Glomerular visceral epithelial cell (primary cell): ENCODE results near the gene TEX48.

Experiments
- DNase-seq: peaks from one replicate; pipeline ENCODE4 v3.0.0-alpha.2; 2016; ENCODE audit errors: extremely low spot score

Gene TEX48

GRCh38 chr9:114666851-114667250 is 15.1 kb downstream of the TEX48 start:
- no peak for DNase-seq

- DNase-seq: no peak
Observed at GRCh38 chr9:114666401-114666800, 15.6 kb downstream of the TEX48 start.

GRCh38 chr9:114664181-114664580 is 17.8 kb downstream of the TEX48 start:
- no peak for DNase-seq

DNA sequence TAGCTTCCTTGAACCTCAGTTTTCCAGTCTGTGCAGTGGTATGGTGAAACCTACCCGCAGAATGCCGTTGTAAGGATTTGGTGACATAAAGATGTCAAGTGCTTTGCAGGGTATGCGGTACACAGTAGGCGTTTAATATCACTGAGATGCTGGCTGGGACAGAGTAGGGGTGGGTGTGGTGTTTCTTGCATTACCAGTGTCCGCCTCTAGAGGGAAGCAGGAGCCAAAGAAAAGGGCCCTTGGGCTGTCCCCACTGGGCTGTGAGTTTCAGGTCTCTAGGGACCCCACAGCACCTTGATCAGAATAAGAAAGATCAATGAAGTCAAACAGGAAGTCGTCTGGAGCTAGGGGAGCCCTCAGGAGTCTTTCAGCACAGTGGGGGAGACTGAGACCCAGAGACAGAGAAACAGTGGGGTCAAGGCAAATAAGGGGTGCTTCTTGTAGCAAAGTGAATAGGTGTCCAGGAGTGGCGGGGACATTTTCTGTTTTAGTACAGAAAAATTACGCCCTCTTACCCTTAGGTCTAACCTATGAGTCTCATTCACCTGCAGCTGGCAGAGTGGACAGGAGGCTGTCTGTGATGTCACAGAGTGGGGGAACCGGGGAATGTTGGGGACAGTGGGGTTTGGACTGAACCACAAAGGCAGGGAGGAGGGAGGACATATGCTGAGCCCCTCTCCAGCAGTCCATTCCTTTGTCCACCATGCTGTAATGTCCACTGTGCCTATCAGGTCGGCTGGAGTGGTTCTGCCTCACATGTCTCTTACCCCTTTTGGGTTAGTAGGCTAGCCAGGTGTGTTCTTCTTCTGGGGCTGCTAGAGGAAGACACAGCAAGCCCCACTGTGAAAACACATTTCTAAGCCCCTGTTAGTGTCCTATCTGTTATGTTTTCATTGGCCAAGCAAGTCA is 19.7 kb downstream of the TEX48 start:
- peak; percentile 47 for DNase-seq

GRCh38 chr9:114657705-114658104 is 24.3 kb downstream of the TEX48 start, which contains the start of gene TEX53:
Gene TEX53, minus strand, starts transcription at chr9:114657805. Its CDS starts 31 bp downstream, at chr9:114657774.
- no peak for DNase-seq

- DNase-seq: no peak
Observed at GRCh38 chr9:114656301-114656700, 25.7 kb downstream of the TEX48 start.

- DNase-seq: peak; percentile 12
Observed at GRCh38 chr9:114655689-114656088, 26.3 kb downstream of the TEX48 start.

DNA sequence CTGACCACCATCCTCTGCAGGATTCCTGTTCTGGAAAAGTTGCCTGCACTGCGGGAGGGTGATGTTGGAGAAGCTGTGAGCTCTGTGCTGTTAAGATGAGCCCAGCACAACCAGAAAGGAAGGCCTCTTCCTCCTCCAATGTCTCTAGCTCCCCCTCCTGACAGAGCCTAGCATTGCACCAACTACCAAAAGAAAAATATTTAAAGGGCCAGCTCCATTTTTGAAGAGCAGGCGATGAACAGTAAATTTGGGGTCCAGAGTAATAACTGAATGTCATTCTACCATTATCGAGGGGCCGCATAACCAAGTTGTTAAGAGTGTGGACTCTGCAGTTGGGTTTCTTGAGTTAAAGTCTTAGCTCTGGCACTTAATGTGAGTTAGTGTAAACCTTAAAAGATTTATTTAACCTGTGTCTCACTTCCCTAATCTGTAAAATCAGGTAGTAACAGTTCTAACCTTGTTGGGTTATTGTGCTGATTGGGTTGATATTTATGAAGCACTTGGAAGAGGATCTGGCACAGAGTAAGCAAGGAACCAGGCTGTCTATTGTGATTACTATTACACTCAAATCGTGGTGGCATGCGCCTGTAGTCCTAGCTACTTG is 28.3 kb downstream of the TEX48 start:
- peak; percentile 80 for DNase-seq

- no peak for DNase-seq
Observed at GRCh38 chr9:114652776-114653555, 29.0 kb downstream of the TEX48 start.

GRCh38 chr9:114643896-114644295 is 38.1 kb downstream of the TEX48 start:
- DNase-seq: no peak

DNA sequence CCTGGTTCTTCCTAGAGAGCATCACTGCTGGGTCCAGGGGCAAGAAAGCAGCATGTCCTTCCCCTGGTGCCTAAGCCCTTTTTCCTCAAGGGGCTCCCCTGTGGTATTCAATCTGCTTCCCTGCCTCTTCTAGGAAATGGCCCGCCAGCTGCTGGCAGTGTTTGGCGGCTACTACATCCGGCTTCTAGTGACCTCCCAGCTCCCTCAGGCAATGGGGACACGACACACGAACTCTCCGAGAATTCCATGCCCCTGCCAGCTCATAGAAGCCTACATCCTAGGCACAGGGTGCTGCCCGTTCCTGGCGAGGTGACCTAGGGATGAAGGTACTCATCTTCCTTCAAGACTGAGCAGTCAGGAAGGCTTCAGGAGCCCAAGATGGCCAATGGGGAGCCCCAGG is 39.0 kb downstream of the TEX48 start:
- no peak for DNase-seq

GRCh38 chr9:114641967-114642366 is 40.0 kb downstream of the TEX48 start:
- DNase-seq: no peak

DNA sequence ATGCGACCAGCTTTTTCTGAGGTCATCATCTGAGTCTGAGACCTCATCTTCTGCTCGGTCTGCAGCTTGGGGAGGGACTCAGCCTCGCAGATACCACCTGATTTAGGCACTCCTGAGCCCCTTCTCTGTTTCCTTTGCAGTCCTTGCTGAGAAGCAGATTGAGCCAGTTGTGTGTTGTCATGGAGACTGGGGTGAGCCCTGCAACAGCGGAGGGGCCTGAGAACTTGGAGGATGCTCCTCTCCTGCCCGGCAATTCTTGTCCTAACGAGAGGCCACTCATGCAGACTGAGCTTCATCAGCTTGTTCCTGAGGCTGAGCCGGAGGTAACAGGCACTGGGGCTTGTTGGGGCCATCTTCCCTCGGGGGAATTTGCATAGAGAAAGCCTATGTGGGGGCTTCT is 43.6 kb downstream of the TEX48 start:
- DNase-seq: no peak

- no peak for DNase-seq
Observed at GRCh38 chr9:114634387-114634786, 47.6 kb downstream of the TEX48 start.

DNA sequence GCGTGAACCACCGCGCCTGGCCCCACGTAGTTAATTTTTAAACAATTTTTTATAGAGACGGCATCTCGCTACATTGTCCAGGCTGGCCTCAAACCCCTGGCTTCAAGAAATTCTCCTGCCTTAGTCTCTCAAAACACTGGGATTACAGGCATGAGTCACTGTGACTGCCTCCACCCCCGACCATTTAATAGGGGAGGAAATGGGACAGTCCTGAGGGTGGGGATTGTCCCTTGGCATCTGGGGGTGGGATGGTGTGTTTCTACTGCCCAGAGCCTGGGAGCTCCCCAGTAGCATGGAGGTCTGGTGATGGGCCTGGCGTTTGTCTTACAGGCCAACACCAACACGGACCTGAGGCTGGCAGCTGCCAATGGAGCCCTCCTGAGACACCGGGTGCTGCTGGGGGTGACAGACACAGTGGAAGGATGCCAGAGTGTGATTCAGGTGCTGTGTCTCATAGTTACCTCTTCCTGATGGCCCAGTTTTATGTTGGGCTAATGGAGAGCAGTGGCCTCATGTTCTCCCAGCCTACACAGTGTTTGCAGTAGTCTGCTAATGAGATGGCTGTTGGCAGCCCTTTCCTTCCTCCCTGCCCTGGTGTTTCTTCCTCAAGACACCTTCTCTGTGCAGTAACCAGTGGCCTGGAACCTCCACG is 48.4 kb downstream of the TEX48 start:
- no peak for DNase-seq

DNA sequence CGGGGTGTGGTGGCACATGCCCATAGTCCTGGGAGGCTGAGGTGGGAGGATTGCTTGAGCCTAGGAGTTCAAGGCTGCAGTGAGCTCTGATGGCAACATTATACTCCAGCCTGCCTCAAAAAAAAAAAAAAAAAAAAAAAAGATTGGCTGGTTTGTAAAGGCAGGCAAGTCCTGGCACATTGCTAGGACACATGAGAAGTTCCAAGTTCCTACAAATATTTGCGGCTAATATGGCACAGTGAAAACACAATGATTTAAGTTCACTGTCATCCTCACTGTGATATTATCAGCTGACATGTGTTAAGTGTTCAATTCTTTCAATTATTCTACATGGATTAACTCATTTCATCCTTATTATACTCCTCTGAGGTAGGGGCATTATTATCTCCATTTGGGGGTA is 50.8 kb downstream of the TEX48 start:
- no peak for DNase-seq

- no peak for DNase-seq
Observed at GRCh38 chr9:114629563-114630090, 52.4 kb downstream of the TEX48 start.

- no peak for DNase-seq
Observed at GRCh38 chr9:114627553-114627952, 54.4 kb downstream of the TEX48 start.

GRCh38 chr9:114626415-114627020 is 55.5 kb downstream of the TEX48 start:
- DNase-seq: no peak

DNA sequence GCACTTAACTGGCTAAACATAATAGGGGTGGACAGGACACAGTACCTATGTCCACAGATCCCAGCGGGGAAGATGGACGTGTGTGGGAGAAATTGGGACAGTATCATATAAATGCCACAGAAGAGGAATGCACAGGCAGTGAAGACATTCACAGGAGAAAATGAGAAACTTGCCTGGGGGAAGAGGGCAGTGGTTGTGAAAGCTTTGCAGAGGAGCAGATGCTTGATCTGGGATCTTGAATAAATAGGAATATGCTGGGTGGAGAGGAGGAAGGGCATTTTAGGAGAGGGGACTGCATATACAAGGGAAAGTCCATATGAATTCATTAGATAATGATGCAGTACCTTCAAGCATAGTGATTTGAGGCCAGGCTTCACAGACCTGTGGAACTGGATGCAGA is 57.3 kb downstream of the TEX48 start:
- DNase-seq: no peak

GRCh38 chr9:114621975-114622609 is 59.9 kb downstream of the TEX48 start:
- DNase-seq: peak; percentile 73
